Measurements from ENCODE around the gene KCNIP4. TPM values are rescaled to one million over a fixed set of nuclear protein-coding genes. Genes with fewer than 3 reads are reported as not detected.

KCNIP4 gene
- total and polyA plus RNA-seq, 10 of the 15 experiments (the other 5 are each of a cell fraction or from before 2014, with no cell fraction given) = 0.03 to 0.23 (median 0.13) TPM; not detected in 7

DNA sequence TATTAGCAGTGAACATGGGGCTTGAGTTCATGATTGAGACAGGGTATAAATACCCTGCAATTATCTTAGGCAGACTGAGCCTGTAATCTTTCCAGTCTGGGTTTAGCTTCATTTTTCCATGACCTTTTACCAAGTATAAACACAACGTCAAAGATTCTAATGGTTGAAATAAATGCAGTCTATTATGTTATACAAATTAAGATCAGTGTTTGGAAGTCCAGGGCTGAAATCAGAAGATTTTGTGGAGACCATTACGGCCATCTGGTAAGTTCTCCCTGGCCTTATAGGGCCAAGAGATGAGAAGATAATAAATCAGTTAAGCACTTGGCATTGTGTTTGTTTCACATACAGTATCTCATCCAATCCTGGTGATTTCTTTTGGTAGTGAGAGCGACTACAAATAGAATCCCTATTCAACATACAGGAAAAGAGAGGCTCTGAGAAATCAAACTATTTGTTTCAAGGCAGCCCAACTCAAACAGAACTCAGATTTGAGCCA is 822.5 kb downstream of the KCNIP4 start:
- ATAC-seq (no peak), DNase-seq (ENCODE audit: low read depth, low spot score) (no peak), FAIRE-seq (no peak)
- H3K9me3 ChIP-seq (replicated peaks; ENCODE audit: control insufficient read depth, insufficient read depth, low read length) = no peaks in the 10 kb centered on the region
- H4K20me1 ChIP-seq (ENCODE audit: control insufficient read depth, insufficient read depth) = no peaks in the 10 kb centered on the region
- no peak overlapping the region for H3K9ac ChIP-seq (ENCODE audit: control insufficient read depth, insufficient read depth, low read length)
- no peaks in the 10 kb centered on the region for H3K4me1 ChIP-seq (ENCODE audit: control insufficient read depth, insufficient read depth, low read length)
- TF ChIP-seq BCL11A (IDR thresholded peaks at IDR 0.05; ENCODE audit: low read depth, low read length) (no peak), RELA (IDR thresholded peaks at IDR 0.05; ENCODE audit: borderline replicate concordance, partially characterized antibody) (no peak), HDAC2 (IDR thresholded peaks at IDR 0.05) (no peak), RFX5 (IDR thresholded peaks at IDR 0.05; ENCODE audit: low read depth, low read length) (no peak), GATAD2B (conservative IDR thresholded peaks at IDR 0.05; ENCODE audit: low read depth) (no peak), TCF3 (IDR thresholded peaks at IDR 0.05; ENCODE audit: borderline replicate concordance, insufficient read depth, low read depth, low read length) (no peak), POLR2AphosphoS5 (IDR thresholded peaks at IDR 0.05; ENCODE audit: low read length) (no peak)
- TF ChIP-seq, protein P1, sequence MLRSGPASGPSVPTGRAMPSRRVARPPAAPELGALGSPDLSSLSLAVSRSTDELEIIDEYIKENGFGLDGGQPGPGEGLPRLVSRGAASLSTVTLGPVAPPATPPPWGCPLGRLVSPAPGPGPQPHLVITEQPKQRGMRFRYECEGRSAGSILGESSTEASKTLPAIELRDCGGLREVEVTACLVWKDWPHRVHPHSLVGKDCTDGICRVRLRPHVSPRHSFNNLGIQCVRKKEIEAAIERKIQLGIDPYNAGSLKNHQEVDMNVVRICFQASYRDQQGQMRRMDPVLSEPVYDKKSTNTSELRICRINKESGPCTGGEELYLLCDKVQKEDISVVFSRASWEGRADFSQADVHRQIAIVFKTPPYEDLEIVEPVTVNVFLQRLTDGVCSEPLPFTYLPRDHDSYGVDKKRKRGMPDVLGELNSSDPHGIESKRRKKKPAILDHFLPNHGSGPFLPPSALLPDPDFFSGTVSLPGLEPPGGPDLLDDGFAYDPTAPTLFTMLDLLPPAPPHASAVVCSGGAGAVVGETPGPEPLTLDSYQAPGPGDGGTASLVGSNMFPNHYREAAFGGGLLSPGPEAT (IDR thresholded peaks at IDR 0.05; ENCODE audit: low read depth) = no peak
- TF ChIP-seq, protein P2, sequence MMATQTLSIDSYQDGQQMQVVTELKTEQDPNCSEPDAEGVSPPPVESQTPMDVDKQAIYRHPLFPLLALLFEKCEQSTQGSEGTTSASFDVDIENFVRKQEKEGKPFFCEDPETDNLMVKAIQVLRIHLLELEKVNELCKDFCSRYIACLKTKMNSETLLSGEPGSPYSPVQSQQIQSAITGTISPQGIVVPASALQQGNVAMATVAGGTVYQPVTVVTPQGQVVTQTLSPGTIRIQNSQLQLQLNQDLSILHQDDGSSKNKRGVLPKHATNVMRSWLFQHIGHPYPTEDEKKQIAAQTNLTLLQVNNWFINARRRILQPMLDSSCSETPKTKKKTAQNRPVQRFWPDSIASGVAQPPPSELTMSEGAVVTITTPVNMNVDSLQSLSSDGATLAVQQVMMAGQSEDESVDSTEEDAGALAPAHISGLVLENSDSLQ (IDR thresholded peaks at IDR 0.05) = no peak
- TF ChIP-seq, protein P3, sequence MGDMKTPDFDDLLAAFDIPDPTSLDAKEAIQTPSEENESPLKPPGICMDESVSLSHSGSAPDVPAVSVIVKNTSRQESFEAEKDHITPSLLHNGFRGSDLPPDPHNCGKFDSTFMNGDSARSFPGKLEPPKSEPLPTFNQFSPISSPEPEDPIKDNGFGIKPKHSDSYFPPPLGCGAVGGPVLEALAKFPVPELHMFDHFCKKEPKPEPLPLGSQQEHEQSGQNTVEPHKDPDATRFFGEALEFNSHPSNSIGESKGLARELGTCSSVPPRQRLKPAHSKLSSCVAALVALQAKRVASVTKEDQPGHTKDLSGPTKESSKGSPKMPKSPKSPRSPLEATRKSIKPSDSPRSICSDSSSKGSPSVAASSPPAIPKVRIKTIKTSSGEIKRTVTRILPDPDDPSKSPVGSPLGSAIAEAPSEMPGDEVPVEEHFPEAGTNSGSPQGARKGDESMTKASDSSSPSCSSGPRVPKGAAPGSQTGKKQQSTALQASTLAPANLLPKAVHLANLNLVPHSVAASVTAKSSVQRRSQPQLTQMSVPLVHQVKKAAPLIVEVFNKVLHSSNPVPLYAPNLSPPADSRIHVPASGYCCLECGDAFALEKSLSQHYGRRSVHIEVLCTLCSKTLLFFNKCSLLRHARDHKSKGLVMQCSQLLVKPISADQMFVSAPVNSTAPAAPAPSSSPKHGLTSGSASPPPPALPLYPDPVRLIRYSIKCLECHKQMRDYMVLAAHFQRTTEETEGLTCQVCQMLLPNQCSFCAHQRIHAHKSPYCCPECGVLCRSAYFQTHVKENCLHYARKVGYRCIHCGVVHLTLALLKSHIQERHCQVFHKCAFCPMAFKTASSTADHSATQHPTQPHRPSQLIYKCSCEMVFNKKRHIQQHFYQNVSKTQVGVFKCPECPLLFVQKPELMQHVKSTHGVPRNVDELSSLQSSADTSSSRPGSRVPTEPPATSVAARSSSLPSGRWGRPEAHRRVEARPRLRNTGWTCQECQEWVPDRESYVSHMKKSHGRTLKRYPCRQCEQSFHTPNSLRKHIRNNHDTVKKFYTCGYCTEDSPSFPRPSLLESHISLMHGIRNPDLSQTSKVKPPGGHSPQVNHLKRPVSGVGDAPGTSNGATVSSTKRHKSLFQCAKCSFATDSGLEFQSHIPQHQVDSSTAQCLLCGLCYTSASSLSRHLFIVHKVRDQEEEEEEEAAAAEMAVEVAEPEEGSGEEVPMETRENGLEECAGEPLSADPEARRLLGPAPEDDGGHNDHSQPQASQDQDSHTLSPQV (IDR thresholded peaks at IDR 0.05) = no peak
- TF ChIP-seq, protein P4, sequence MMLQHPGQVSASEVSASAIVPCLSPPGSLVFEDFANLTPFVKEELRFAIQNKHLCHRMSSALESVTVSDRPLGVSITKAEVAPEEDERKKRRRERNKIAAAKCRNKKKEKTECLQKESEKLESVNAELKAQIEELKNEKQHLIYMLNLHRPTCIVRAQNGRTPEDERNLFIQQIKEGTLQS (IDR thresholded peaks at IDR 0.05; ENCODE audit: borderline replicate concordance, extremely low read depth, low read depth, low read length) = no peak
- TF ChIP-seq, protein P5, sequence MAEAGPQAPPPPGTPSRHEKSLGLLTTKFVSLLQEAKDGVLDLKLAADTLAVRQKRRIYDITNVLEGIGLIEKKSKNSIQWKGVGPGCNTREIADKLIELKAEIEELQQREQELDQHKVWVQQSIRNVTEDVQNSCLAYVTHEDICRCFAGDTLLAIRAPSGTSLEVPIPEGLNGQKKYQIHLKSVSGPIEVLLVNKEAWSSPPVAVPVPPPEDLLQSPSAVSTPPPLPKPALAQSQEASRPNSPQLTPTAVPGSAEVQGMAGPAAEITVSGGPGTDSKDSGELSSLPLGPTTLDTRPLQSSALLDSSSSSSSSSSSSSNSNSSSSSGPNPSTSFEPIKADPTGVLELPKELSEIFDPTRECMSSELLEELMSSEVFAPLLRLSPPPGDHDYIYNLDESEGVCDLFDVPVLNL (IDR thresholded peaks at IDR 0.05; ENCODE audit: low read depth, low read length) = no peak
- no peak overlapping the region for H2AFZ ChIP-seq (ENCODE audit: control insufficient read depth, low read depth, low read length)
- WGBS (ENCODE audit: insufficient coverage, insufficient replicate concordance, low lambda C conversion rate, missing lambda C conversion rate) = 2% methylated on average over 3 of the region's 3 CpGs
- BruUV-seq (replicated peaks) = no TSS peak
- H3K27ac ChIP-seq (ENCODE audit: control insufficient read depth, insufficient read depth) = no peak overlapping the region
- no peaks in the 10 kb centered on the region for H3K27me3 ChIP-seq (replicated peaks in 1 of 2; ENCODE audit: control insufficient read depth in 2 of 2, insufficient read depth in 2 of 2, low read length in 1 of 2)
- no peak overlapping the region for H3K4me3 ChIP-seq
- POLR2A ChIA-PET = no interaction called here
- RAD21 ChIA-PET (ENCODE audit: unreplicated experiment) = no interaction called here
- intact Hi-C loops (cut with micrococcal nuclease; ENCODE audit: unreplicated experiment) (no loop called here), in situ Hi-C loops (cut with MboI) (no loop called here)
- no peaks in the 10 kb centered on the region for H3K79me2 ChIP-seq (ENCODE audit: control insufficient read depth, insufficient read depth, low read length)
- CTCF ChIA-PET = no interaction called here
- SMC1A ChIA-PET (ENCODE audit: uncharacterized antibody, unreplicated experiment) = interaction anchor here (1.1 kb wide), 1 partner anchor 10 kb away, joined by 3 read pairs; no protein-coding TSS in a partner anchor
- no peak overlapping the region for H3K4me2 ChIP-seq (ENCODE audit: control insufficient read depth, insufficient read depth)
- H3K36me3 ChIP-seq (ENCODE audit: control insufficient read depth in 2 of 2, insufficient read depth in 2 of 2, low read length in 1 of 2) = no peaks in the 10 kb centered on the region

Data from GM12878 (cell line).